GM21360 (cell line): ENCODE results near the gene SLC26A11.
"Not testable (repeated sequence)": the region's sequence is repeated elsewhere in the genome, so short reads cannot be mapped to it uniquely, and the experiment has no call there.

Source experiments
- ATAC-seq: cut with Tn5 transposase; IDR thresholded peaks from one replicate; pipeline ENCODE4 v1.9.1; 2021; ENCODE audit warnings: mild to moderate bottlenecking, moderate library complexity; ENCODE audit not compliant: unreplicated experiment

The SLC26A11 gene

GRCh38 chr17:80259457-80260068 is 39.3 kb downstream of the SLC26A11 start:
- ATAC-seq: no peak

DNA sequence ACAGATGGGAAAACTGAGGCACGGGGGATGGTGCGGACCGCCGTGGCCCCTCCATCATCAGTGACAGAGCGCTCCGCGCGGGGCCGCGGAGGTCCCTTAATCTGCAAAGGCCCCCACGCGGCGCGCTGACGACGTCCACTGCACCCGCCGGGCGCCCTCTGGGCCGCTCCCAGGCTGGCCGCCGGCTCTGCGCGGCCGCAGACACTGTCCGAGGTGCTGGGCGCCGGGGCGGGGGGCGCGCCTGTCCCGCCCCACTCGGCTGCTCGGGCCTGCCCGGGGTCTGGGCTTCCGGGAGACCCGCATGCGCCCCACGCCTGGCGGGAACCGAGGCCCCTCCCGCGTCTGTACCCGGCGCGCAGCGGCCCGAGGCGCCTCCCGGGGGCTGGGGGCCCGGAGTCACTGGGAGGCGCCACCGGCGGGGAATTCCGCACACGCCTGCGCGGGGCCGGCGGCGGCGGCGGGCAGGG is 39.9 kb downstream of the SLC26A11 start:
- peak; percentile 27 for ATAC-seq

- peak; percentile 29 for ATAC-seq
Observed at GRCh38 chr17:80260791-80261158, 40.5 kb downstream of the SLC26A11 start, which contains the start of gene RNF213. RNF213 (plus strand) TSS chr17:80260852; CDS start chr17:80263682, 2,830 bp downstream.

- ATAC-seq: no peak
Observed at GRCh38 chr17:80261159-80261894, 41.1 kb downstream of the SLC26A11 start.

DNA sequence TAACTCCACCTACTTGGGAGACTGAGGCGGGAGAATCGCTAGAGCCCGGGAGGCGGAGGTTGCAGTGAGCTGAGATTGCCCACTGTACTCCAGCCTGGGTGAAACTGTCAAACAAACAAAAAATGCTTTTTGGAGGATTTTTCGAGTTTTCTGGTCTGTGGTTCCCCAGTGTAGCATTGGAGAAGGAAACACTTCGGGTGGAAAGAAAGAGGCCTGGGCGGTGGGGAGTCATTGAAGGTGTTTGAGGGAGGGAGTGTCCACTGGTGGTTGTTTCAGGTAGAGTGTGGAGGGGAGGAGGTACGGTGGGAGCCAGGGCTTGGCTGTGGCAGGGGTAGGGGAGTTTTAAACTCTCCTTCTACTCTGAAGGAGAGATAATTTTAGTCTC is 41.7 kb downstream of the SLC26A11 start:
- no peak for ATAC-seq

- ATAC-seq: no peak
Observed at GRCh38 chr17:80262291-80262690, 42.1 kb downstream of the SLC26A11 start.

DNA sequence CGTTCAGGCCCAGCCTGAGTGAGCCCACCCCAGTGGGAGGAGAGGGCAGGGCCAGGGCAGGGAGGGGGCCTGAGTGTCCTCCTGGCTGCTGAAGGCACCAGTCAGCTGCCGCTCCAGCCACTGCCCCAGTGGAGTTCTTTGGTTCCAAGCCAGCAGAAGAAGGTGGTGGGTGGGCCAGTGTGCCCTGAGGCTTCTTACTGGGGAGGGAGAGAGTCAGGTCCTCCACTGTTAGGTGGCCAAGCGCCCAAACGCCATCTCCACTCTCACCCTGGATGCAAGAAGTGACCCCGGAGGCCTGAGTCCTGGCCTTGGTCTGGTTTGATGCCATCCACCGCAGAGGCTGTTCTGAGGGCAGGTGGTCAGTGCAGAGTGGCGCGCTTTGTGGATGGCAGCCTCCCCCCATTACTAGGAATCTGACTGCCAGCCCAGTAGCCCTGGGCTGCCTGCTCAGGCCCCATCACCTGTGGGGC is 42.6 kb downstream of the SLC26A11 start:
- ATAC-seq: no peak

DNA sequence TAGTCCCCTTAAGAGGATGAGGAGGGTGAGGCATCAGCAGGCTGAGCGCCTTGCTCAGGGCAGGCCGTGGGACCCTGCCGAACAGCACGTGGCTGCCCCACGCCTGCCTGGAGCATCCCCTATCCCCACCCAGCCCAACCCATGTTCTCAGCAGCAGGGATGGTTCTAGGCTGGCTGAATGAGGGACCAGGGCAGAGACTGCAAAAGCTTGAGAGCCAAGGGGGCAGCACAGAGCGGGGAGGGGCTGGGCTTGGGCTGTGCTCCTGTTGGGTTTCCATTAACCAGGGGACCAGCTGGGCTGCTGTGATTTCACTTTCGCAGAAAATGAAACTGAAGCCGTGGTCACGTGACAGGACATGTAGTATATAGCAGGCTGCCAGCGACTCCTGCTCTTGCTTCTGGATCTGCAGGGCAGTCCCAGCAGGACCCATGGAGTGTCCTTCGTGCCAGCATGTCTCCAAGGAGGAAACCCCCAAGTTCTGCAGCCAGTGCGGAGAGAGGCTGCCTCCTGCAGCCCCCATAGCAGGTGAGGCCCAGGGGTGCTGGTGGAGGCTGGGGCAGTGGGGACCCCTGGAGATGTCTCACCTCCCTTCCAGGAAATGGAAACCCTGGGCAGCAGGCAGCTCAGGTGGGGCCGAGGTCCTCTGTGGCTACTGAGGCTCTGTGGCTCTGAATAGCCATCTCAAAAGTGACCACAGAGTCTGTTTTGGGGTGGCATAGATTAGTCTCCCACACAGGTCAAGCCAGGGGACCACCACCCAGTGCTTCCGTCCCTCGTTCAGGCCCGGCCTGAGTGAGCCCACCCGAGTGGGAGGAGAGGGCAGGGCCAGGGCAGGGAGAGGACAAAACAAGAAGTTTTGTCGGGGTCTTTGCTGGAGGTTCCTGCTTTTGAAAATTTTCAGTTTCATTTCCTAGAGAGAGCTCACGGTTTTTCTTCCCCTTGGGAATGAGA is 43.3 kb downstream of the SLC26A11 start:
- peak; percentile 28 for ATAC-seq

- ATAC-seq: no peak
Observed at GRCh38 chr17:80264205-80265075, 44.2 kb downstream of the SLC26A11 start.

DNA sequence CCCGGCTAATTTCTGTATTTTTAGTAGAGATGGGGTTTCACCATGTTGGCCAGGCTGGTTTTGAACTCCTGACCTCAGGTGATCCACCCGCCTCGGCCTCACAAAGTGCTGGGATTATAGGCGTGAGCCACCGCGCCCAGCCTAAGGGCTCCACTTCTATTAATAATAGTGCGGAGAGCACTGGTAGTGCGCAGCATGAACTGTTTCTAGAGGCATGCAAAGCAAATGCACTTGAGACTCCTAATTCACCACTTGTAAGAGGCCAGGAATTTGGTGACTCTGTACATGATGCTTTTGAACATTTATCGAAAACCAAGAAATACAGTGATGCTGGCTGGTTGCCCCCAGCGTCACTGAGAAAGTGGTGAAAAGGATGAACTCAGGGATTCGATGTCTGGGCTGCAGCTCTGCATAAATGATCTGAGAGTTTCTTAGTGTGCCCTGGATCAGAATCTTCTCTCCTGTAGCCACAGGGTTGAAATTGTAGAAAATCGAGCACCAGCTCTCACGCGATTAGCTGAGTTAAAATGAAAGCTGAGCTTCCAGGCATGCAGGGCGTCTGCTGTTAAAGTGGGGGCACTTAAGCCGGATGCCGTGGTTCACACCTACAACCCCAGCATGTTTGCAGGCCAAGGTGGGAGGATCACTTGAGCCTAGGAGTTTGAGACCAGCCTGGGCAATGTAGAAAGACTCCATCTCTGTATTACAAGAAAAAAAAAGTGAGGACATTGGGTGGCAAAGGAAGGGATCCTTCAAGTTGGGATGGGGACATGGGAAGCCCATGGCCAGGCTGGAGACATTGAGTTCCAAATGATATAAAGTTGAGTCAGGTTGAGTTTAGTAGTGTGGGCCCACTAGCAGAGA is 45.2 kb downstream of the SLC26A11 start:
- no peak for ATAC-seq

DNA sequence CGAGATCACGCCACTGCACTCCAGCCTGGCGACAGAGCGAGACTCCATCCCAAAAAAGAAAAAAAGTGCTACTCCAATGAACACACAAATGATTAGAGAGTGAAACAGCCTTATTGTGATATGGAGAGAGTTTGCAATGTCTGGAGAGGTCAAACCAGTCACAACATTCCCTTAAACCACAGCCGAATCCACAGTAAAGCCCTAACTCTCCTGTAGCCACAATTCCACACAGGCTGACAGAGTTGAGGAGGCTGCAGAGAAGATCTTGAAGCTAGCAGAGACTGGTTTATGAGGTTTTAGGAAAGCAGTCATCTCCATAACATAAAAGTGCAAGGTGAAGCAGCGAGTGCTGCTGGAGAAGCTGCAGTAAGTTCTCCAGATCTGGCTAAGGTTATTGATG is 47.2 kb downstream of the SLC26A11 start:
- no peak for ATAC-seq

GRCh38 chr17:80268427-80268826 is 48.2 kb downstream of the SLC26A11 start:
- no peak for ATAC-seq

DNA sequence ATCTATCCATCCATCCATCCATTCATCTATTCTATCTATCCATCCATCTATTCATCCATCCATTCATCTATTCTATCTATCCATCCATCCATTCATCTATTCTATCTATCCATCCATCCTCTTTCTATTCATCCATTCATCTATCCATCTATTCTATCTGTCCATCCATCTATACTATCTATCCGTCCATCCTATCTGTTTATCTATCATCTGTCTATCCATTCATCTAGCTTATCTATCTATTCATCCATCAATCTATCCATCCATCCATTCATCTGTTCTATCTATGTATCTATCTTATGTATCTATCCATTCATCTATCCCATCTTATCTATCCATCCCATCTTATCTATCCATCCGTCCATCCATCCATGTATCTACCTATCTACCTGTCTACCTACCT is 49.2 kb downstream of the SLC26A11 start:
- no peak for ATAC-seq

- no peak for ATAC-seq
Observed at GRCh38 chr17:80270104-80270503, 49.9 kb downstream of the SLC26A11 start.

DNA sequence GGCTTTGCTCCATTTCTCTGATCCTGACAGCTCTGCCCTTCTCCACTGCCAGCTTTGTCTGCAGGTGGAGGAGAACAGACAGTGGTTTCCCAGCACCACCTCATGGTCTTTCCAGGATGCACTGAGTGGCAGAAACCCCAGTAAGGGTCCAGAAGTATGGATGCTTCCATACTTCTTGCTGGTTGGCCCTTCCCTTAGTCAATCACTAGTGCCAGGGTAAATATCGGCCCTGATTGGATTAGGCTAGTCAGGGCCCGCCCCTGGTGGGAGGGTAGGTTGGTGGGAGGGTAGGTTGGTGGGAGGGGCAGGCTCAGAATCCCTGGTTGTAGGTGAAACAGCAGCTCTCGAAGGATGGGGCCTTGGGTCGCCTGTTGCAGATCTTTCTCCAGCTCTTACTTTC is 50.6 kb downstream of the SLC26A11 start:
- ATAC-seq: no peak

DNA sequence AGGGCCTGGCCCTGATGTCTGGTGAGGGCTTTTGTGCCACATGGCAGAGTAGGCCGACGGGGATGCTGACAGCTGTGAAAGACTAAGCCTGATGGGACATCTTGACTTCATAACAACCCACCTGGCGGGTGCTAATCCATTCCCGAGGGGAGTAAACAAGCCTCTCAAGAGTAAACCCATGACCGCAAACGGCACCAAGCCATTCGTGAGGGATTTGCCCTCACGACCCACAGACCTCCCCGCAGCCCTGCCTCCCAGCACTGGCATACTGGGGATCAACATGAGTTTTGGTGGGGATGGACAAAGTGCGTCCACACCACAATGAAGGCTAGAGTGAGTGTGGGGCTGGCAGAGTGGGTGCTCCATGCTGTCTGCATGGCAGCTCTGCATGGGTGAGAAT is 52.1 kb downstream of the SLC26A11 start:
- ATAC-seq: no peak

DNA sequence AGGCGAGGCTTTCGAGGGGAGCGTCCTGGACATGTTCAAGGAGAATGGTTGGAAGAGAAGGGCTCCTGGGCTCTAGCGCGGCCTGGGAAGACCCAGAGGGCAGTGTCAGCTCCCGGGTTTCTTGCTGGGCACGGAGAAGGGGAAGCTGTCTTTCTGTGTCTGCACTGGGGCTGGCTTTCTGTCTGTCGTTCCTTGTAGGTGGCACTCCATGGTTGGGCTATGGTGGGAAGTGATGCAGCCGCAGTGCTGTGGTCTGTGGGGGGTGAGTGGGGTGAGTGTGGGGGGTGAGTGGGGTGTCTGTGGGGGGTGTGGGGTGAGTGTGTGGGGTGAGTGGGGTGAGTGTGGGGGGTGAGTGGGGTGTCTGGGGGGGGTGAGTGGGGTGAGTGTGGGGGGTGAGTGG is 54.1 kb downstream of the SLC26A11 start:
- no peak for ATAC-seq

- no peak for ATAC-seq
Observed at GRCh38 chr17:80274871-80275449, 54.7 kb downstream of the SLC26A11 start.

DNA sequence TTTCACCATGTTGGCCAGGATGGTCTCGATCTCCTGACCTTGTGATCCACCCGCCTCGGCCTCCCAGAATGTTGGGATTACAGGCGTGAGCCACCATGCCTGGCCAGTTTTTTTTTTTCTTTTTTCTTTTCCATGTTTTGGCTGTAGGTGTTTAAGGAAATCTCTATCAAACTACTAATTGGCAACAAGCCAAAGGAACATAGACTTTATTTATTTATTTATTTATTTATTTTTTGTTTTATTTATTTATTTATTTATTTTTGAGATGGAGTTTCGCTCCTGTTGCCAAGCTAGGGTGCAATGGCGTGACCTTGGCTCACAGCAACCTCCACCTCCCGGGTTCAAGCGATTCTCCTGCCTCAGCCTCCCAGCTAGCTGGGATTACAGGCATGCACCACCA is 55.6 kb downstream of the SLC26A11 start:
- not testable (repeated sequence) for ATAC-seq
